Stomach (tissue), 4 donors: ENCODE data around the gene ALDH18A1.

ENCODE experiments used
- CTCF ChIP-seq, 7 experiments: fragments of 450-650 bp in 4 of 7; fragments of 200-600 bp in 3 of 7; sonication (generic) in 3 of 7; IDR thresholded peaks; one replicate each; pipeline ENCODE4 v1.5.1; 2016 to 2019; ENCODE audit warnings: antibody characterized with exemption in 7 of 7, control low read depth in 2 of 7, mild to moderate bottlenecking in 1 of 7
- EP300 ChIP-seq: sonication (generic); formaldehyde crosslinking; IDR thresholded peaks from one replicate; pipeline ENCODE4 v1.6.1; 2017; ENCODE audit warnings: antibody characterized with exemption
- POLR2A ChIP-seq, 4 donors: fragments of 450-650 bp; IDR thresholded peaks; one replicate each; pipeline ENCODE4 v1.6.1; 2016; ENCODE audit warnings: antibody characterized with exemption in 4 of 4, control low read depth in 2 of 4, mild to moderate bottlenecking in 1 of 4, moderate library complexity in 1 of 4
- POLR2AphosphoS5 ChIP-seq, 3 donors: sonication (generic); formaldehyde crosslinking; IDR thresholded peaks; one replicate each; pipeline ENCODE4 v1.6.1; 2016; ENCODE audit warnings: antibody characterized with exemption in 3 of 3

DNA sequence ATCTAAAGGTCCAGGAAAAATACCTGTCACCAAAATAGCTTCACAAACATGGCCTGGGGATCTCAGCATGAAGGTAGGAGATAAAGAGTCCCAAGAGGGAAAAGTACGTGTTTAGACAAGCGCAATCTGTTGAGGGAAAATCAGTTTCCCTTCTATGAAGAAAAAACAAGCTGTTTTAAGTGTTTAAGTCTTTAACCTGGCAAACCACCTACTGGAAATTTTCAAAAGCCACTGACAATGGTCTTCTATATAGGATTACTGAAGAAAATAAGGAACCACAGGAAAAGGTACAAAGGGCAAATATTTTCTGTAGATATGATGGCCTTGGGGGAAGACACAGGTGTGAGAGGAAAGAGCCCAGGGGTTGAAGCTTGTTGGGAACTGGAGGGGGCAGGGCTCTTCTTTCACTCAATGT is 21.2 kb downstream of the ALDH18A1 start:
- TF ChIP-seq POLR2AphosphoS5 (IDR thresholded peaks at IDR 0.05) (no peak), CTCF (IDR thresholded peaks at IDR 0.05) (no peak), EP300 (no peak), POLR2A (IDR thresholded peaks at IDR 0.05) (no peak)
